ENCODE measurements around the gene FCRL1.

Gene FCRL1

GRCh38 chr1:157798211-157798610, 21.7 kb downstream of the FCRL1 start:
- FAIRE-seq = no peak

GRCh38 chr1:157785248-157785647, 34.7 kb downstream of the FCRL1 start:
- FAIRE-seq = no peak

DNA sequence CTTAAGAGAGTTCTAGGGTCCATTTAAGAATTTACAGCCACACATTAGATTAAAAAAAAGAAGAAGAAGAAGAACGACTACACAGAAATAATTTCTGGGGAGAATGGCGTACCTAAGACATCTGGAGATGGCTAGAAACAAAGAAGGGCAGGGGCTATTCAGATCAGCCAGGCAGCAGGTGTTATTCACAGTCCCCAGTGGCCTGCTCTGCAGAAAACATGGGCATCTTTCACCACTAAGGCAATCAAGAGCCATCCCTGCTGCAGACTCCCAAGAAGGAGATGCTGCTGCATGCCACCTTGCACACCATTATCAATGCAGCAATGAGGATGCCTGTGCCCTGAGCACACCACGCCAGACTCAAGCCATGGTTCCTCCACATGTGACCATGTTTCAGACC, 35.1 kb downstream of the FCRL1 start:
- no peak for FAIRE-seq

DNA sequence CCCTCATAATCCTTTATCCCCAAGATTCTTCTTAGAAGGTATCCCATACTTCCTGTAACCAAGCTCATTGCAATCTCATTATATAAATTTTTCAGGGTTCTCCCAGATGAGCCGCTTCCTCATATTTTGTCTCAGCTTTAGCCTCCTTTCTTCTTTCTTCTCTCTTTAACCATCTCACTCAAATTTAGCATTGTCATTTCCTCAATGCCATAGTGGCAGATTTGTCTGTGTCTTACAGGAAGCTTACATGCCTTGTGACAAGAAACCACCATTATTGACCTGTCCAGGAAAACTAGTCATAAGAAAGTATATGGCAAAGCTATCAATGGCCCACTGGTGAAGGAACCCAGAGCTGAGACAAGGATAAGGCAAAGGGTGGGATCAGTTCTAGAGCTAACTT, 37.0 kb downstream of the FCRL1 start:
- no peak for FAIRE-seq

GRCh38 chr1:157781048-157781447, 38.9 kb downstream of the FCRL1 start:
- FAIRE-seq = no peak

DNA sequence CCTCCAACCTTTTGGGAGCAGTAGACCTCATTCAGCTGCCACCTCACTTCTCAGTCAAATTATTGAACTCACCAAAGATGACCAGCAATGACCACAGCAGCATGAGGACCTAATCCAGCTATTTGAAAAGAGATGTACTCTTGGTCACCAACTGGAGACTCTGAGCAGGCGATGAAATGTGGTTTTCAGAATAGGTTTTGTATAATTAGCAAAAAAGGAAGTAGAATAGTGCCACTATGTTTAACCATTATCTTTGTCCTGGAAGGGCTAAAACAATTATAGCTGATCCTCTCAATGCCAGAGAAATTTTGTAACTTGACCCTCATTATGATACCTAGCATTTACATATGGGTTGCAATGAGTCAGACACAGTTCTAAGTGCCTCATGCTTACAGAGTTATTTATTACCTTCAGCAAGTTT, 42.9 kb downstream of the FCRL1 start, which contains the start of gene FCRL2:
TSS of gene FCRL2 (minus strand) at position 162 of the 421 bp plus-strand sequence. CDS start at position 103, 59 bp downstream.
- no peak for FAIRE-seq

DNA sequence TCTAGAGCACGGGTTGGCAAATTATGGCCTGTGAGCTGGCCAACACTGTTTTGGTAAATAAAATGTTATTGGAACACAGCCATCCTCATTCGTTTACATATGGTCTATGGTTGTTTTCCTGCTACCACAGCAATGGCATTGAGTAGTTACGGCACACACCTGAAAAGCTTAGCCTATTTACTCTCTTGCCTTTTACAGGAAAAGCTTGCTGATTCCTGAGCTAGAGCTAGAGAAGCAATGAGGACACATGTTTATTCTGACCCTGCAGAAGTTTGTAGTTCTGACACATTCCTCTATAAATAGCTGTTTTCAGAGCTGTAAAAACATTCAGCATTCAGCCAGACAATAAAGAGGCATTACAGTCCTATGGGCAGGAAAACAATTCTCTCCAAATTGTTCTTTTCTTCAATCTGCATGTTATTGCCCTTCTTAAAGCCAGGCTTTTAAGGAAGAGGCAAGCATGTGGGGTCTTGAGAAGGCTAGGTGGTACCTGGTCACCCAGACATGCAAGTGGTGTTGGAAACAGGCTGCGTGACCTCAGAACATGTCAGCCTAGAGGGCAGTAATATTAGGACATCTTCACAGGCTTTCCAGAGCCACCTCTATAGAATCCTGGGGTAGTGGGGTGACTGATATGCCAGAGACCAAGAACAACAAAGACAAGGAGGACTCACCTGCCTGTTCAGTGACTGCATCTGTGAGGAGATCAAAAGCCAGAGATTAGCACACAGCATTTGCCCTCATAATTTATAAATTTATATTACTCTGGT, 44.6 kb downstream of the FCRL1 start:
- FAIRE-seq = no peak

DNA sequence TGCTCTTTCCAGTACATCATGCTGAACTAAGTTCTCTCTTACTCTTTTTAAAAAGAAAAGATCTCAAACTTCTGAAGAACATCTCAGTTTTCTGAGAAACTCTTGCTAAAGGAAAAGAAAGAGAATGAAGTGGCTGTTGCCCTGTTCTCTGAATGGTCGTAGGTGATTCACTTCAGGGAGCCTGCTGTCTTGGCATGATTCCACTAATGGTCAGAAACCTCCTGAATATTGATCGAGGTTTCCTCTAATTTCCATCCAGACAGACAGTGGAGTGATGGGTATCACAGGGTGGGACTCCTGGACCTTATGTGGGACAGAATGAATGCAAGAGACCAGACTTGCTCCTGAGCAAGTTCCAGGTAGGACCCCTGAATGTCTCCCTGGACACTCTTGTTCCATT, 45.5 kb downstream of the FCRL1 start:
- FAIRE-seq = no peak

DNA sequence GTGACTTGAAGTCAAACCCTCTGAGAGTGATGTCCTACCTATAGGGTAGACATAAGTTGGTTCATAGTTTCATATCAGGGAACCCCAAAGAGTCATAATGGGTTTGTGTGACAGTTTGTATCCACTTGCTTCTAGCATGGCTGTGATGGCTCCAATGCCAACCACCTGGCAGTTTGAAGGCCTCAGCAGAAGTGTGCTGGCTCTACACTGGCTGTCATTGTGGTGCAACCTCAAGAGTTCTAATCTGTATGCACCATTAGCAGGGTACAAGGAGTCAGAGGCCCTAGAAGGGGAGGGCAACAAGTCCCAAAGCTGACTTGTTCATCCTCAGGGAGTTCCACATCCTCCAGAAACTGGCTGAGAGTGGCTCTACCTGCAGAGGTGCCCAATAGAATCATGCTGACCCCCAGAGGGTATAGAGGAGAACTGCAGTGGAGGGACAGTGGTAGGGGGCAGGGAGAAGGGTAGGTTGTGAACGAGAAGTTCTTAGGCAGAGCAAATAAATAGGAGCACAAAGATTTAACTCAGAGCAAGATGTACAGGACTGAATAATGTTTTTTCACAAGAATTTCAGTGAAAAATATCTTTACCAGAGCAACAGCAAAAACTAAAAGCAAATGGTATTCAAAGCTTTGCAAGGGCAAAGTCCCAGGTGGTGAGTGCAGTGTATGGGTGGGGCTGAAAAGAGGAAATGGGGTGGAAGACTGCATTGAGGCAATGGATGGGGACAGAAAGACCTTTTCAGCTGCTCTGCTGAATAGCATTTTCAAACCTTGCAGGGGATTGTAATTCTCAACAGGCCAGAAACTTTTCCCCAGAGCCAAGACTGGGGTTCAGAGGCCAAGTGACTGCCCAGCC, 46.2 kb downstream of the FCRL1 start:
- FAIRE-seq = no peak

- no peak for FAIRE-seq
Observed at GRCh38 chr1:157771661-157772425, 48.1 kb downstream of the FCRL1 start.

- FAIRE-seq = no peak
Observed at GRCh38 chr1:157770442-157771043, 49.4 kb downstream of the FCRL1 start.

- FAIRE-seq = no peak
Observed at GRCh38 chr1:157766792-157767191, 53.1 kb downstream of the FCRL1 start.

GRCh38 chr1:157758018-157758417, 61.9 kb downstream of the FCRL1 start:
- no peak for FAIRE-seq

DNA sequence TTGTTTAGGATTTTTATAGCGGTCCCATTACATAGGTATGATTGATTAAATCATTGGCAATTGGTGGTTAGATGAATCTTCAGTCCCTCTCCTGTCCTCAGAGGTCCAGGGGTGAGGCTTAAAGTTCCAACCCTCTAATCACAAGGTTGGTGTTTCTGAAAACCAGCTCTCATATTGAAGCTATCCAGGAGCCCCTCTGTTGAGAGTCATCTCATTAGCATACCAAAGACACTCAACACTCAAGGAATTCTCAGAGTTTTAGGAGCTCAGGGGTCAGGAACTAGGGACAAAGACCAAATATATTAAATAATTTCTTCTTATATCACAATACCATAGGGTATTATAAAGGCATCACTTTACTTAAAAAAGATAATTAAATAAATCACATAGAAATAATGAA, 66.3 kb downstream of the FCRL1 start:
- FAIRE-seq = no peak

GRCh38 chr1:157751283-157751682, 68.6 kb downstream of the FCRL1 start:
- no peak for FAIRE-seq

- FAIRE-seq = no peak
Observed at GRCh38 chr1:157748262-157748817, 71.6 kb downstream of the FCRL1 start.

All from colon (tissue), 2 donors.